ENCODE results near the gene SERINC5.

The SERINC5 gene

DNA sequence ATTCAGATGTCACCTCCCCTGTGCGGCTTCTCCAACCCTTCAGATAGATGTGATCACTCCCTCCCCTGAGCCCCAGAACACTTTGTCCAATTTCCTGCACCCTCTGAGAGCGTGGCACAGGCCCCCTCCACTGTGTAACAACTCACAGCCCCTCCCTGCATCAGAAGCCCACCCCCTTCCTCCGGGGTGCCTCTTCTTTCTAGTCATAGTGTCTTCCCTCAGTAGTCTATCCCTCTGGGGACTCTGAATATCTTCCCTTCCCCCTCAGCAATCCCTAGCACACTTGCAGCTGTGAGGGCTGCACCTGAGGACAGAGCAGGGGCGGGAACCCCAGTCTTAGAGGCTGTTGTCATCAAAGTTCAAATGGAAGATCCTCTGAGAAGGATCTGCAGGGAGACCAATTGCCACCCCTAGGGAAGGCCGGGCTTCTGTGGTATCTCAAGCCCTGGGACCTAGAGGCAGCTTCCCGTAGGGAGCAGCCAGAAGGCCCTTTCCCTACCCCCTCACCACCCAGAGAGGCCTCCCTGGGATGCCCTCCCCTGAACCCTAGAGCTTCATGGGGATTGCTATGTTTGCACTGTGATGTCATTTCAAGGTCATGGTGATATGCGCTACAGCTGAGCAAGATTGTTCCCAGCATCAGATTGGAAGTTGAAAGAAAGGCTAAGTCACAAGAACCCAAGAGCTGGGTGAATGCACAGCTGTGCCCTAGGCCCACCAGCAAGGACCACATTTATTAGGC is 150.0 kb downstream of the SERINC5 start:
- no peak for DNase-seq (ENCODE audit: low read depth in 2 of 2, low spot score in 1 of 2)

DNA sequence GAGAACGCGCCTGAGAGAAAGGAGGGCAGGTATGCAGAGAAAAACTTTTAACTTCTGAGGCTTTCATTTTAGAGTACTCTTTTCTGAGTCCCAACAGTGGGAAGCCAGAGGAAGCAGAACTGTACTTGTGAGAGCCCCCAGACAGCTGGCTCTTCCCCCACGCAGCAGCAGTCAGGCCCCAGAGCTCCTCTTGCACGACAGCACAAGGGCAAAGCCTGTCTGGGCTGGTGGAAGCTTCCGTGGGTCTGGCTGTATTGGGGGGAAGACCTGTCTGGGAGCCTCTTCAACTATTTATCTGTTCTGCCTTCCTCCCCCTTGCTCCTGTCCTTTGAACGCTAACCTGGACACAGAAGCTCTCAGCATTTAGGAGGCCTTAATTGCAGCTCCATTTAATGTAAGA is 152.5 kb downstream of the SERINC5 start:
- no peak for DNase-seq (ENCODE audit: low read depth in 2 of 2, low spot score in 1 of 2)

GRCh38 chr5:80101993-80102392 is 153.9 kb downstream of the SERINC5 start:
- no peak for DNase-seq (ENCODE audit: low read depth in 2 of 2, low spot score in 1 of 2)

GRCh38 chr5:80097451-80097850 is 158.4 kb downstream of the SERINC5 start:
- DNase-seq (ENCODE audit: low read depth in 2 of 2, low spot score in 1 of 2): no peak

DNA sequence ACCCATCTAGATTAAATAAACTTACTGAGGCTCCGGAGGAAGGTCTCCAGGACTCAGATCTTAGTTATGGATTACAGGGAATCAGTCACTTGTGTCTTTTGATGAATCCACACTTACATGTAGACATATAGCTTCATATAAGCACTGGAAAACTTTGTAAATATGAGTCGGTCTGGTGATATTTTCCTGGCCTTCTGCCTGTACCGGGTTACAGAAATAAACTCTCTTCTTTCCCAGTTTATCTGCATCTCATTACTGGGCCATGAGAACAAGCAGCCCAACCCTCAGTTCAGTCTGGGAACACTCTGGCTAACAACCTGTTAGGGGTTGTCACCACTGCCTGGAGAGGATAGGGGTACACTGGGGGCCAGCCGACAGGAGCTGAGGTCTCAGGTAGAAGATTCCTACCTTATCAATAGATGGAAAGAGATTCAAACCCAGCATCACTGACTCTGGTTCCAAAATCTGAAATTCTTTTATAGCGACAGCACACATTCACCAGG is 161.6 kb downstream of the SERINC5 start:
- DNase-seq (ENCODE audit: low read depth in 2 of 2, low spot score in 1 of 2): no peak

- DNase-seq (ENCODE audit: low read depth in 2 of 2, low spot score in 1 of 2): no peak
Observed at GRCh38 chr5:80093796-80094195, 162.1 kb downstream of the SERINC5 start.

GRCh38 chr5:80092486-80093107 is 163.3 kb downstream of the SERINC5 start:
- DNase-seq (ENCODE audit: low read depth in 2 of 2, low spot score in 1 of 2): no peak

DNA sequence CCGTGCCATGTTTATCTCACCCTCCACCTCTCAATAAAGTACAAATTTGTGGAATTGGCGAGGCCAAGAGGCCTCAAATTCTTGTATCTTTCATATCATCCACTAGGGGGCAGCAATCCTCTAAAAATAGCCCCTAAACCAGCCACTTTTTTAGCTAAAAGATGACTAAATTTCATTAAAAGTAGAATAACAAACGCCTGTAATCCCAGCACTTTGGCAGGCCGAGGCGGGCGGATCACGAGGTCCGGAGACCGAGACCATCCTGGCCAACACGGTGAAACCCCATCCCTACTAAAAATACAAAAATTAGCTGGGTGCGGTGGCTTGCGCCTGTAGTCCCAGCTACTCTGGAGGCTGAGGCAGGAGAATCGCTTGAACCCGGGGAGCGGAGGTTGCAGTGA is 164.1 kb downstream of the SERINC5 start:
- DNase-seq (ENCODE audit: low read depth in 2 of 2, low spot score in 1 of 2): peak in 1 of 2 donors; percentile 9

- no peak for DNase-seq (ENCODE audit: low read depth in 2 of 2, low spot score in 1 of 2)
Observed at GRCh38 chr5:80090884-80091166, 165.0 kb downstream of the SERINC5 start.

DNA sequence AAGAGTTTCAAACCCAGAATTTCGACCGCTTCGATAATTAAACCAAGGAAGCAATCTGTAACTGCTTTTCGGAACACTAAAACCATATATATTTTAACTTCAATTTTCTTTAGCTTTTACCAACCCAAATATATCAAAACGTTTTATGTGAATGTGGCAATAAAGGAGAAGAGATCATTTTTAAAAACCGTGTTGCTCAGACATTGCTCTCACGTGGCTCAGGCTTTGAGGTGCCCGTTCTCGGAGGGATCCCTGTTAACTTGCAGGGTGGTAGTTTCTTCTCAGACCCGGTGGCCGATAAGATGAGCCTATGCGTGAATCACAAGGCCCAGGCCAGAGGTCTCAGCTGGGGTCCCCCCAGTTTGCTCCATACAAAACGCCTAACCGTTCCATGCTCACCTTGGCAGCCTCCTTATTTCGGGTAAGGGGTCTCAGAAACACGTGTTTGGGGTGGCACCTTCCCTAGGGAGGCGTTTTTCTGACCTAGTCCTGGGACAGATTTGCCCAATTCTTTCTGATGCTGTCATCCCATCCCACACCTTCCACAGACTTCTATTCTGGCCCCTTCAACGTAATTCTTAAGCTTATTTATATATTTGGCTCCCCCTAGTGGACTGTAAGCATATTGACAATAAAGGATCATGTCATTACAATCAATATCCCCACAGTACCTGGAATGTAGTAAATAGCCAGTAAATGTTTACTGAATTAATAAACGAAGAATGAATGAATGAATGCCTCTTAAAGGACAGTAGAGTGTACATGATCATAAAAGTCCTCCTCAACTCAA is 172.6 kb downstream of the SERINC5 start:
- DNase-seq (ENCODE audit: low read depth in 2 of 2, low spot score in 1 of 2): peak in 1 of 2 donors; percentile 2

GRCh38 chr5:80082731-80083100 is 173.1 kb downstream of the SERINC5 start:
- no peak for DNase-seq (ENCODE audit: low read depth in 2 of 2, low spot score in 1 of 2)

DNA sequence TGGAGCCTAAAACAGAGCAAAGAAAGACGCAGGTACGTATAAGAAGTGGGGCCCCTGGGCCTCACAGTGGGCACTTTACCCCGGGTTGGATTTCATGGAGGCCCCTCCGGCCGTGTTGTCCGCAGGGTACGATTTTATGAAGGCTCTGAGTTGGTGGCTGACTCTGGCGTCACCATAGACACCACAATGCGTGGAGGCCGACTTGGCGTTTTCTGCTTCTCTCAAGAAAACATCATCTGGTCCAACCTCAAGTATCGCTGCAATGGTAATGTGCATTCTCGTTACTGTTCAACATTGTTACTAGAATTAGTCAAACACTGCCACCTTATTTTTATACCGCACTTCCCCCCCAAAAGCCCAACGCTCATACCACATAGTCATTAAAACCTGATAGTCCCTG is 173.6 kb downstream of the SERINC5 start:
- DNase-seq (ENCODE audit: low read depth in 2 of 2, low spot score in 1 of 2): no peak

DNA sequence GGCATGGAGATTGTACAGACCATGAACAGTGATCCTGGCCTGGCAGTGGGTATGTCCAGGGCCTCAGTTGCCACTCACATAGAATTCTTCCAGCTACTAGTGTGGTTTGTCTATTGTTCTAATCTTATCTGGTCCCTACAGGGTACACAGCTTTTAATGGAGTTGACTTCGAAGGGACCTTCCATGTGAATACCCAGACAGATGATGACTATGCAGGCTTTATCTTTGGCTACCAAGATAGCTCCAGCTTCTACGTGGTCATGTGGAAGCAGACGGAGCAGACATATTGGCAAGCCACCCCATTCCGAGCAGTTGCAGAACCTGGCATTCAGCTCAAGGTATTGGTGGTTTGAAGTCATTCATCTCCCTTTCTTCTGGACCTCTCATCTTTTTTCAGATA is 176.9 kb downstream of the SERINC5 start:
- no peak for DNase-seq (ENCODE audit: low read depth in 2 of 2, low spot score in 1 of 2)

- DNase-seq (ENCODE audit: low read depth in 2 of 2, low spot score in 1 of 2): no peak
Observed at GRCh38 chr5:80077051-80077714, 178.7 kb downstream of the SERINC5 start.

GRCh38 chr5:80076131-80077050 is 179.5 kb downstream of the SERINC5 start:
- DNase-seq (ENCODE audit: low read depth in 2 of 2, low spot score in 1 of 2): no peak

- DNase-seq (ENCODE audit: low read depth in 2 of 2, low spot score in 1 of 2): no peak
Observed at GRCh38 chr5:80072103-80073073, 183.5 kb downstream of the SERINC5 start.

DNA sequence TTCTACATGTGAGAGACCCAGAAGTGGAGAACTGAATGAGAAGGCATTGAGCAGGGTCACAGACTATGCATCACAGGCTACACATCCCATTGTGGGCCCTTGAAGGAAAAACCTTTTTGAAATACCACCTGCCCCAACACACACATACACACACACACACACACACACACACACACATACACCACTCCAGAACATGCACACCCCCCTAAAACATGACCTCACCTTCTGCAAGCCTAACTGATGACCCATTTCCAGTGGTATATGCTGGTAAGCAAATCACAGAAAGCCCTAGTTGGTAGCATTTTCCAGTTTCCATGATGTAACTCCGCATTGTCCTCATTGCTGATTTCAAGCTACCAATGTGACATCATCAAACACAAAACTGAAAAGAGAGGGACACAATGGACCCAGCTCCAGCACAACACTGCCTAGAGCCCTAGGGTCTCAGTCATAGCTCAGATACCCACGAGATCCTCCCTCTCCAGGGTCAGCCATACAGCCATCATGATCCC is 184.3 kb downstream of the SERINC5 start:
- DNase-seq (ENCODE audit: low read depth in 2 of 2, low spot score in 1 of 2): no peak

DNA sequence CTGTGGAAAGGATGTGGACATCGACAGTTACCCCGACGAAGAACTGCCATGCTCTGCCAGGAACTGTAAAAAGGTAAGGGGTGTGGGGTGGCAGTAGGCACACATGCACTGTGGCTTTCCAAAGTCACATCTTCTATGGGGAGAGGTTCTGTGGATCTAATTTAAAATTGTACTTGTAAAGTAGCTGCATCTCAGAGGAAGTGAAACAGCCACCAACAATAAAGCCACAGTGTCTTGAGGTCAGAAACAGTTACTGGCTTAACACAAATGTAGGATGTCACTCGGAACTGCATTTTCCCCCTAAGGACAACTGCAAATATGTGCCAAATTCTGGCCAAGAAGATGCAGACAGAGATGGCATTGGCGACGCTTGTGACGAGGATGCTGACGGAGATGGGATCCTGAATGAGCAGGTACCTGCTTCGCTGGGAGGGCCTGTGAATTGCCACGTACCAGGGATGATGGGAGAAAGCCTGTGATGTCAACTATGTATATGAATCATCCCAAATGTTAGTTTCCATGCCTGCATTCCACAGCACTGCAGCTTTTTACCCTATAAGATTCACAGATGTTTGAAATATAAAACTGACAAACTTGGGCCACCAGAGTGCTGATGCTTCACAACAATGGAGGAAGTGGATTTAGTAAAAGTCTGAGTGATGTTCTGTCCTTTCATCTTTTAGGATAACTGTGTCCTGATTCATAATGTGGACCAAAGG is 185.4 kb downstream of the SERINC5 start:
- DNase-seq (ENCODE audit: low read depth in 2 of 2, low spot score in 1 of 2): no peak

- no peak for DNase-seq (ENCODE audit: low read depth in 2 of 2, low spot score in 1 of 2)
Observed at GRCh38 chr5:80069918-80070318, 185.9 kb downstream of the SERINC5 start.
